GM18517 (cell line): ENCODE data around the gene CENPH.
"Not testable (repeated sequence)": the region's sequence is repeated elsewhere in the genome, so short reads cannot be mapped to it uniquely, and the experiment has no call there.

Experiments used
- ATAC-seq: cut with Tn5 transposase; IDR thresholded peaks from one replicate; pipeline ENCODE4 v1.9.1; 2021; ENCODE audit warnings: mild to moderate bottlenecking, moderate library complexity; ENCODE audit not compliant: unreplicated experiment

CENPH gene

DNA sequence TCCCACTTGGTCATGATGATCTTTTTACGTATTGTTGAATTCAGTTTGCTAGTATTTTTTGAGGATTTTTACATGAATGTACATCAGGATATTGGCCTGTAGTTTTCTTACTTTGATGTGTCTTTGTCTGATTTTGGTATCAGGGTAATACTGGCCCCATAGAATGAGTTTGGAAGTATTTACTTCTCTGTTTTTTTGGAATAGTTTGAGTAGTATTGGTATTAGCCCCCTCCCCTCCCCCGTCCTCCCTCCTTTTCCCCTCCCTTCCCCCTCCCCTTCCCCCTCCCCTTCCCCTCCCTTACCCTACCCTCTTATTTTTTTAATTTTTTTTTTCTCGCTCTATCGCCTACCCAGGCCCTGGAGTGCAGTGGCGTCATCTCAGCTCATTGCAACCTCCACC lies 55.6 kb downstream of the CENPH start:
- ATAC-seq, result no peak

DNA sequence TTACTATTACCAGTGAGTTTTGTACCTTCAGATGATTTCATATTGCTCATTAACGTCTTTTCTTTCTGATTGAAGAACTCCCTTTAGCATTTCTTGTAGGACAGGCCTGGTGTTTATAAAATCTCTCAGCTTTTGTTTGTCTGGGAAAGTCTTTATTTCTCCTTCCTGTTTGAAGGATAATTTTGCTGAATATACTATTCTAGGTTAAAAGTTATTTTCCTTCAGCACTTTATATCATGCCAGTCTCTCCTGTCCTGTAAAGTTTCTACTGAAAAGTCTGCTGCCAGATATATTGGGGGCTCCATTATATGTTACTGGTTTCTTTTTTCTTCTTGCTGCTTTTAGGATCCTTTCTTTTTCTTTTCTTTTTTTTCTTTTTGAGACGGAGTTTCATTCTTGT lies 58.6 kb downstream of the CENPH start:
- ATAC-seq, result no peak

- ATAC-seq, result no peak
Observed at GRCh38 chr5:69250593-69250992, 61.2 kb downstream of the CENPH start.

DNA sequence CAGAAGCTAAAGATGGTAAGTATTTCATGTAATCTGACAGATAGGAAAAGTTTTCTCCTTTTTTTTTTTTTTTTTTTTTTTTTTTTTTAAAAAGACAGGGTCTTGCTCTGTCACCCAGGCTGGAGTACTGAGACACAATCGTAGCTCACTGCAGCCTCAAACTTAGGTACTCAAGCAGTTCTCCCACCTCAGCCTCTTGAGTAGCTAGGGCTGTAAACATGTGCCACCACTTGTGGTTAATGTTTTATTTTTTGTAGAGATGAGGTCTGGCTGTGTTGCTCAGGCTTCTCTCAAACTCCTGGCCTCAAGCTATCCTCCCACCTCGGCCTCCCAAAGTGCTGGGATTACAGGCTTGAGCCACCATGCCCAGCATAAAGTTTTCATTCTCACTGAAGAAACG lies 63.1 kb downstream of the CENPH start:
- no peak for ATAC-seq

- not testable (repeated sequence) for ATAC-seq
Observed at GRCh38 chr5:69255940-69256339, 66.6 kb downstream of the CENPH start.

DNA sequence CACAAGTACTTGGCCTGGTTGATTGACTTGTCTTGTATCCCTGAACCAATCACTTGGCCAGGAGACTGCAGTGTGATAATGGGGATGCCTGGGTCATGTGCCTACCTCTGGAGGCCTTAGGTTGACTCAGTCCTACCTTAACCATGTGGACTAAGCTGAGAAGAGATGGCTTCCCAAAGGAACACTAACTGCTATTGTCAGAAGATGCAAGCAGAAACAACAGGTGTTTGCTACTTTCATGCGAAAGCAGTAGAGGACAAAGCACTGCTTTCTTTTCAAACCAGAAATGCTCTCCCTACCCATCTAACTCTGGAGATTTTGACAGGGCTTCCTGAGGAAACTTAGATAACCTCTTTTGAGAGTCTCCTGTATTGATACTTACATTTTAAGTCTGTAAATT lies 68.2 kb downstream of the CENPH start:
- no peak for ATAC-seq
